HG02571 (cell line): ENCODE data around the gene CA6.
"Not testable (repeated sequence)": the region's sequence is repeated elsewhere in the genome, so short reads cannot be mapped to it uniquely, and the experiment has no call there.

Source experiments
- ATAC-seq: cut with Tn5 transposase; IDR thresholded peaks from one replicate; pipeline ENCODE4 v1.9.1; 2021; ENCODE audit warnings: mild to moderate bottlenecking, moderate library complexity; ENCODE audit not compliant: unreplicated experiment

Gene CA6

GRCh38 chr1:8945568-8945967 lies at the start of gene CA6:
Gene CA6 (plus strand): TSS chr1:8945868. CDS start chr1:8945887, 19 bp downstream.
- no peak for ATAC-seq

DNA sequence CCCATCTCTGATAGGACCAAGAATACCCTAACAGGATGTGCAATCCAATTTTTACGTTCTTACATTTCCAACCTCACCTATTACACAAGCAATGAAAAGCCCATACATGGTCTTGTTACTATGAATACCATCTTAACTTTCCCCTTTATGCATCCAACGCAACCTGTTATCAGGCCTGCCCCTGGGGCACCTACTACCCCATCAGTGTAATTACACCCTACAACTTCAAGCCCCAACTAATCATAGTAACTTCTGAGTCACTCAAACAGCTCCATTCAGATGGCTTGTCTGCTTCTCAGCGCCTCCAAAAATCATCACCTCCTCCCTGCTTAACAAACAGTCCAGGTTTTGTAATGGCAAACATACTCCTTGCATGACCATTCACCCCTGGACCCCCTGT lies 48.9 kb upstream of the CA6 start:
- ATAC-seq: not testable (repeated sequence)

DNA sequence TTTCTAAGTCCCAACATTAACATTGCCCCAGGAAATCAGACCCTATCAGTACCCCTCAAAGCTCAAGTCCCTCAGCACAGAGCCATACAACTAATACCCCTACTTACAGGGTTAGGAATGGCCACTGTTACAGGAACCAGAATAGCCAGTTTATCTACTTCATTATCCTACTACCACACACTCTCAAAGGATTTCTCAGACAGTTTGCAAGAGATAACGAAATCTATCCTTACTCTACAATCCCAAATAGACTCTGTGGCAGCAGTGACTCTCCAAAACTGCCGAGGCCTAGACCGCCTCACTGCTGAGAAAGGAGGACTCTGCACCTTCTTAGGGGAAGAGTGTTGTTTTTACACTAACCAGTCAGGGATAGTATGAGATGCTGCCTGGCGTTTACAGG lies 48.2 kb upstream of the CA6 start:
- not testable (repeated sequence) for ATAC-seq

DNA sequence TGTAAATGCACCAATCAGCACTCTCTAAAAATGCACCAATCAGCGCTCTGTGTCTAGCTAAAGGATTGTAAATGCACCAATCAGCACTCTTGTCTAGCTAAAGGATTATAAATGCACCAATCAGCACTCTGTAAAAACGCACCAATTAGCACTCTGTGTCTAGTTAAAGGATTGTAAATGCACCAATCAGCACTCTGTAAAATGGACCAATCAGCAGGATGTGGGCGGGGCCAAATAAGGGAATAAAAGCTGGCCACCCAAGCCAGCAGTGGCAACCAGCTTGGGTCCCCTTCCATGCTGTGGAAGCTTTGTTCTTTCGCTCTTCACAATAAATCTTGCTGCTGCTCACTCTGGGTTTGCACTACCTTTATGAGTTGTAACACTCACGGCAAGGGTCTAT lies 47.2 kb upstream of the CA6 start:
- ATAC-seq: not testable (repeated sequence)

- ATAC-seq: no peak
Measured at GRCh38 chr1:8899046-8899445, 46.6 kb upstream of the CA6 start.

DNA sequence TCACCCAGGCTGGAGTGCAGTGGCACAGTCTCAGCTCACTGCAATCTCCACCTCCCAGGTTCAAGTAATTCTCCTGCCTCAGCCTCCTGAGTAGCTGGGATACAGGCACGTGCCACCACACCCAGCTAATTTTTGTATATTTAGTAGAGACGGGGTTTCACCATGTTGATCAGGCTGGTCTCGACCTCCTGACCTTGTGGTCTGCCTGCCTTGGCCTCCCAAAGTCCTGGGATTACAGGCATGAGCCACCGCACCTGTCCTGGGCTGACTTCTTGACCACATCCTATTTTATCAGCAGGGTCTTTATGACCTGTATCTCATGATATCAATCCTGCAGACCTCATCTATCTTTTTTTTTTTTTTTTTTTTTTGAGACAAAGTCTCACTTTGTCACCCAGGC lies 45.0 kb upstream of the CA6 start:
- ATAC-seq: not testable (repeated sequence)

- no peak for ATAC-seq
Measured at GRCh38 chr1:8902765-8903164, 42.9 kb upstream of the CA6 start.

GRCh38 chr1:8903410-8903809 lies 42.3 kb upstream of the CA6 start:
- no peak for ATAC-seq

DNA sequence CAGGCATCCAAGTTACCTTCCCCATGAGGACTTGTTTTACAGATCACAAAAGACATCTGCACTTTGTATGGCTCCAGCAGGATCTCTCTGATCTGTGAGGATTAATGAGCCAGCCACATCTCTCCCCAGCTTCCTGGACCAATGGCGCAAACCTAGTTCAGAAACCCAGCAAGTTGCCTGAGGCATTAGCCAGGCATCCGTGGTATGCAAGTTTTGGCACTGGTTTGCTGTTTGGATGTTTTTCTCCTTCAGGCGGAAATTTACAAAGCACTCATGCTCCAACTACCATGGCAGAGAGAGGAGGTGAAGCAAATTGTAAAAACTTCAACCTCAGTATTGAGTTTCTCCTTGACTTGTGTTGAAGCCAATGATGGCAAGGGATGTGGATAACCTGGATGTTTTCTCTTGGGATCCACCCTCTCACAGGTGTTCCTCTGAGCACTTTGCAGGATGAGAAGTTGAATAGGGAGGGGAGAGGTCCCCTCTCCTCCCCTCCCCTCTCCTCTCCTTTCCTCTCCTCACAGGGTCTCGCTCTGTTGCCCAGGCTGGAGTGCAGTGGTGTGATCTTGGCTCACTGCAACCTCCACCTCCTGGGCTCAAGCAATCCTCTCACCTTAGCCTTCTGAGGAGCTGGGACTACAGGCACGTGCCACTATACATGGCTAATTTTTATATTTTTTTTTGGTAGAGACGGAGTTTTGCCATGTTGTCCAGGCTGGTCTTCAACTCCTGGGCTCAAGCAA lies 41.6 kb upstream of the CA6 start:
- no peak for ATAC-seq

DNA sequence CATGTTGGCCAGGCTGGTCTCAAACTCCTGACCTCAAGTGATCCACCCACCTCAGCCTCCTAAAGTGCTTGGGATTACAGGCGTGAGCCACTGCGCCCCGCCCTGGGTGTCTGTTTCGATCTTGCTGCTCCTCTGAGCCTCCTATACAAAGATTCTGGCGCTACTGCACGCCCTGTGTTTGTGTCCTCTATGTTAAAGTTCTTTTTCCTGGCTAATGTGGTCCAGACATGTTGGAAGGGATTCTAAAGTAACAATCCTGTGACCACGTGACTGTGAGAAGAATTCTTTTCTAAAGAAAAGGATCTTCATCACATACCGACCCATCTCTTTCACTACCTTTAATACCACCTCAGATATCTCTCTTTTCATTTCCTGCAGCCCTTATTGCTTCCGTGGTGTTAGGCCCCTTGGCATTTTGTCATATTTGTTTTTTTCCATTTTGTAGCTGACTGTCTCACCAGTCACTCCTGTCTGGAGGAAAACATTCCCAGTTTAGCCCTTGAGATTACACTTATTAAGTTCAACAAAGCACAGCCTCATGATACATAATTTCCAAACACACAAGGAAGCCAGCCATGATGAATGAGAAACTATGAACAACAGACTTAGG lies 40.0 kb upstream of the CA6 start:
- ATAC-seq: no peak

DNA sequence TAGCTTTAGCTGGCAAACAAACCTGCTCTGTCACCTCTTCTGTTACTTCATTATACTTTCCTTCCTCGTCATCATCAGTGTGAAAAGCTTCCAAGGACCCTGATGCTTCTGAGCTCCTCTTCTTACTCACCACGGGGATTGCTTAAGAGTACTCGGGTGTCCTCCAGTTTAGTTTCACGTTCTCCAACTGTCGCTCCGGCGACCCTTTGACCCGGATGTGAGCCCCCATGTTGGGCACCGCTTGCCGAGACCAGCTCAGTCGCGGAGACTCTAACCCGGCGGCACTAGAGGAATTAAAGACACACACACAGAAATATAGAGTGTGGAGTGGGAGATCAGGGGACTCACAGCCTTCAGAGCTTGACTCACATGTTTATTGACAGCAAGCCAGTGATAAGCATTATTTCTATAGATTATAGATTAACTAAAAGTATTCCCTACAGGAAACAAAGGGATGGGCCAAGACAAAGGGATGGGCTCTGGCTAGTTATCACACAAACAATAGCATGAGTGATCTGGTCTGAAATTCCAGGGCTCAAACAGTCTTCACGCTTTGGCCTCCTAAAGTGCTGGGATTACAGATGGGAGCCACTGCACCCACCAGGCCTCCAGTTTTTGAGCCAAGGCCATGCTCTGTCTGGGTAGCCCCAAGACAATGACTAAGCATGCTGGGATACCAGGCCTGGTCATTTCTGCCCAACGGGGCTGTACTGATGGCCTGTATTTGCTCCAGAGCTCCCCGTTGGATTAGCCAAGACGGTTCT lies 37.1 kb upstream of the CA6 start:
- no peak for ATAC-seq

DNA sequence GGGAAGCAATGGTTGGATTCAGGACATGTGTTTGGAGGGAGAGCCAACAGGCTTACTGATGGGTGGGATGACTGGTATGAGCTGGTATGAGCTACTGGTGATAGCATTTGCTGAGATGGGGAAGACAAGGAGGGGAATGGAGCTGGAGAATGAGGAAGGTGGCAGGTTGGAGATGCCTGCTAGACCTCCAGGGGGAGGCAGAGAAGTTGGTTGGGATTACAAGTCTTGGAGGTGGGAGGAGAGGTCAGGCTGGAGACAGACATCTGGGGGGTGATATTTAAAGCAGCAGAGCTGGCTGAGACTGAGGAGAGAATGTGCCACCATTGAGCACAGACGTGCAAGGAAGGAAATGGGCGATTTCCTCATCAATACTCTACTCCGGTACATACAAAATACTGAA lies 35.3 kb upstream of the CA6 start:
- no peak for ATAC-seq

DNA sequence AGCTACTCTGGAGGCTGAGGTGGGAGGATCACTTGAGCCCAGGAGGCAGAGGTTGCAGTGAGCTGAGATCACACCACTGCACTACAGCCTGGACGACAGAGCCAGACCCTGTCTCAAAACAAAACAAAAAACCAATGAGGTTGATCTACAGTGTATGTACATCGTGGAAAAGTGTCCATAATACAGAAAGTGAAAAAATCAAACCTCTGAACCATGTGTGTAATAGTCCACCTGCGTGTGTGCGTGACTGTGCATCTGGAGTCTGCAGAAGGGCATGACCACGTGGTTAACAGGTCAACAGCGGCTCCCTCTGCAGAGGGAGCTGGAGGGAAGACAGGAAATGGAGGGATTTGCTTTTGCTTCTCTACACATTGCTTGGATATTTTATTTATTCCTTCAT lies 34.8 kb upstream of the CA6 start:
- ATAC-seq: no peak

DNA sequence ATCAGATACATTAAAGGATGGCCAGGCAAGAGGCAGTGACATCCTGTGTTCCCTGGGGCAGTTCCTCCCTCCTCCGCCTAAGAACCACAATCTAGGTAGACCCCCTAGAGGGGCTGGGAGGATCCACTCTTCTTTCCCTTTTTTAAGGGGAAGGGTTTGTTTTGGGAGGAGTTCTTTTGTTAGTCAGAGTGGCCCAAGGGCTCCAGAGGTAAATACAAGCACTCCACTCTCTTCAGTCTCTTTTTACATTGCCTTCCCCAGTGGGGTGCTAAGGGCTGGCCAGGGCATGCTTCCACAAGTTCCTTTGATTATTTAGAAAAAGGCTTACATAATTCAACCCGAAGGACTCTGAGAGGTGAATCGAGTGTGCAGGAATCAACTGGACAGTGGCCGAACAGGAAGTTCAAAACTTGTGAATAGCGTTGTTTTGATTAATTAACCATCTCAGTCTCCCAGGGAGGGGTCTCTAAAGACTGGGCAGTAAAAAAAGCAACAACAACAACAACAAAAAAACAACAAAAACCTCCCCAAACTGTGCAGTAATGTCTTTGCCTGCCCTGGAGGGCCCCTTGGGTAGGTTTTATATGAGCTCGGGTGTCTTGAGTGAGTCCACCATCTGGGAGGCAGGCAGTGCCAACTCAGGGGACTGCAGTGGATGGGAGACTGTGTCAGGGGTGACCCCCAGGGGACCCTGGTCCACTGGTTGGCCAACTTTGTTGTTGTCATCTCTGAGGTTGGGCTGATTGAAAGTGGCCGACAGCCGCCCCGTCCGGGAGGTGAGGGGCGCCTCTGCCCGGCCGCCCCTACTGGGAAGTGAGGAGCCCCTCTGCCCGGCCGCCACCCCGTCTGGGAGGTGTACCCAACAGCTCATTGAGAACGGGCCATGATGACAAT lies 34.0 kb upstream of the CA6 start:
- ATAC-seq: no peak

GRCh38 chr1:8913457-8913856 lies 32.2 kb upstream of the CA6 start:
- no peak for ATAC-seq

GRCh38 chr1:8914466-8914865 lies 31.2 kb upstream of the CA6 start:
- ATAC-seq: no peak

GRCh38 chr1:8915446-8915845 lies 30.2 kb upstream of the CA6 start:
- no peak for ATAC-seq

DNA sequence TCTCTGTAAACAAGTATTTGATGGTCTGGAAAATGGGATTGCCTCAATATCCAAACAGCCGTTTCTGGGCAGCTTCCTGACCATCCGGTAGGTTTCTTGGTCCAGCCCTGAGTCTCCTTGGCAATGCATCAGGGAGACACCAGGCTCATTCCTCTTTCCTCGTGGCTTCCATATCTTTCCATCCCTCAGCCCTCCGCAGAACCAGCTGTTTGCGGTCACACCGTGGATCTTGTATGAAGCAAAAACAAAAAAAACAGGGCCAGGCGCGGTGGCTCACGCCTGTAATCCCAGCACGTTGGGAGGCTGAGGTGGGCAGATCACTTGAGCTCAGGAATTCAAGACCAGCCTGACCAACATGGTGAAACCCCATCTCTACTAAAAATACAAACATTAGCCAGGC lies 28.1 kb upstream of the CA6 start:
- ATAC-seq: not testable (repeated sequence)

- ATAC-seq: no peak
Measured at GRCh38 chr1:8922962-8923361, 22.7 kb upstream of the CA6 start.

GRCh38 chr1:8925406-8925805 lies 20.3 kb upstream of the CA6 start:
- ATAC-seq: no peak

- ATAC-seq: no peak
Measured at GRCh38 chr1:8925960-8926359, 19.7 kb upstream of the CA6 start.
